ENCODE measurements around the gene ZNF628. TPM values are rescaled to one million over a fixed set of nuclear protein-coding genes. Genes with fewer than 3 reads are reported as not detected.

Gene ZNF628
- total RNA-seq, 1 donor from 2014 or later, result 4.2 TPM

DNA sequence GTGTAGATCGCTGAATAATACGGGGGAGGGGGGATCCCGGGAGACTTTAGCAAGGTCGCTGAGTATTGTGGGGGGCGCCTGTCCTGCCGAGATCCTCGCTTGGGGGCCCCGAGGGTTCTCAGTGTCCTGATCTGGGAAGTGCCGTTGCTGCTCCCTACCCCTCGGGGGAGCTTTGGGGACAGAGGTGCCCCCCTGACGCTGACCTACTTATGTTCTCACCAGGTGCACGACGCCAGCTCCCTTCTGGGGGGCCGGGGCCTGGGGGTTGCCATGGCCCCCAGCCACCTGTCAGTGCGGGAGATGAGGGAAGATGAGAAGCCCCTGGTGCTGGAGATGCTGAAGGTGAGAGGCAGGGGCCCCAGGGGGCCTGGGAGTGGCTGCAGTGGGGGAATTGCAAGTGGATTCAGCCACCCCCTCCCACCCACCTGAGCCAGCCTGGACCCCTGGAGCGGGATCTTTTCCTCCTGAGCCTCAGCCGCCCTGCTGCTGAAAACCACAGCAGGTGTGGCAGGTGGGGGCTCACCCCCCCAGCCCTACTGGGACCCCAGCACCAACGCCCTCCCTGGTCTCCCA lies 9.1 kb downstream of the ZNF628 start:
- TF ChIP-seq, protein P1, sequence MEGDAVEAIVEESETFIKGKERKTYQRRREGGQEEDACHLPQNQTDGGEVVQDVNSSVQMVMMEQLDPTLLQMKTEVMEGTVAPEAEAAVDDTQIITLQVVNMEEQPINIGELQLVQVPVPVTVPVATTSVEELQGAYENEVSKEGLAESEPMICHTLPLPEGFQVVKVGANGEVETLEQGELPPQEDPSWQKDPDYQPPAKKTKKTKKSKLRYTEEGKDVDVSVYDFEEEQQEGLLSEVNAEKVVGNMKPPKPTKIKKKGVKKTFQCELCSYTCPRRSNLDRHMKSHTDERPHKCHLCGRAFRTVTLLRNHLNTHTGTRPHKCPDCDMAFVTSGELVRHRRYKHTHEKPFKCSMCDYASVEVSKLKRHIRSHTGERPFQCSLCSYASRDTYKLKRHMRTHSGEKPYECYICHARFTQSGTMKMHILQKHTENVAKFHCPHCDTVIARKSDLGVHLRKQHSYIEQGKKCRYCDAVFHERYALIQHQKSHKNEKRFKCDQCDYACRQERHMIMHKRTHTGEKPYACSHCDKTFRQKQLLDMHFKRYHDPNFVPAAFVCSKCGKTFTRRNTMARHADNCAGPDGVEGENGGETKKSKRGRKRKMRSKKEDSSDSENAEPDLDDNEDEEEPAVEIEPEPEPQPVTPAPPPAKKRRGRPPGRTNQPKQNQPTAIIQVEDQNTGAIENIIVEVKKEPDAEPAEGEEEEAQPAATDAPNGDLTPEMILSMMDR (conservative IDR thresholded peaks at IDR 0.05; ENCODE audit: low read depth, low read length), result no peak
- DNase-seq (ENCODE audit: low read depth), result no peak
- H3K4me3 ChIP-seq (ENCODE audit: low read depth, low read length), result peak overlapping the region; percentile 76

DNA sequence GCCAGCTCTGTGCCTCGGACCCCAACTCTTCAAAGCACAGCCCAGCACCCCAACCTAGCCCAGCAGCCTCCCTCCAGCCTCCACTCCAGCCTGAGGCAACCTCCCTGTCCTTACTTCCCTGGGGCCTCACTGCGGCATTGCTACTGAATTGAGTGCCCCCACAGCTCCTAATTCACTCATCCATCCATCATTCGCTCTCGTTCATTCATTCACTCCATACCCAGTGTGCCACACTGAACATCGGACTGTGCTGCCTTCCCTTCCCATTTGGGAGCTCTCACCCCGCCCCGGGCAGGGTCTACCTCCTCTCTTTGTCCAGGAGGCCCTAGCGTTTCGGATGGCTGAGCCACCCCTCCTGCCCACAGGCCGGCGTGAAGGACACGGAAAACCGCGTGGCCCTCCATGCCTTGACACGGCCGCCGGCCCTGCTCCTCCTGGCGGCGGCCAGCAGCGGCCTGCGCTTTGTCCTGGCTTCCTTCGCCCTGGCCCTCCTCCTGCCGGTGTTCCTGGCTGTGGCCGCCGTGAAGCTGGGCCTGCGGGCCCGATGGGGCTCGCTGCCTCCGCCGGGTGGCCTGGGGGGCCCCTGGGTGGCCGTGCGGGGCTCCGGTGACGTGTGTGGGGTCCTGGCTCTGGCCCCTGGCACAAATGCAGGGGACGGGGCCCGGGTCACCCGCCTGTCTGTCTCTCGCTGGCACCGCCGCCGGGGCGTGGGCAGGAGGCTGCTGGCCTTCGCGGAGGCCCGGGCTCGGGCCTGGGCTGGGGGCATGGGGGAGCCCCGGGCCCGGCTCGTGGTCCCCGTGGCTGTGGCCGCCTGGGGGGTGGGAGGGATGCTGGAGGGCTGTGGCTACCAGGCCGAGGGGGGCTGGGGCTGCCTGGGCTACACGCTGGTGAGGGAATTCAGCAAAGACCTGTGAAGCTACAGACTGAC lies 9.9 kb downstream of the ZNF628 start:
- H3K4me3 ChIP-seq (ENCODE audit: low read depth, low read length), result peak overlapping the region; percentile 76
- DNase-seq (ENCODE audit: low read depth), result no peak
- TF ChIP-seq, protein P1 (conservative IDR thresholded peaks at IDR 0.05; ENCODE audit: low read depth, low read length), result no peak

DNA sequence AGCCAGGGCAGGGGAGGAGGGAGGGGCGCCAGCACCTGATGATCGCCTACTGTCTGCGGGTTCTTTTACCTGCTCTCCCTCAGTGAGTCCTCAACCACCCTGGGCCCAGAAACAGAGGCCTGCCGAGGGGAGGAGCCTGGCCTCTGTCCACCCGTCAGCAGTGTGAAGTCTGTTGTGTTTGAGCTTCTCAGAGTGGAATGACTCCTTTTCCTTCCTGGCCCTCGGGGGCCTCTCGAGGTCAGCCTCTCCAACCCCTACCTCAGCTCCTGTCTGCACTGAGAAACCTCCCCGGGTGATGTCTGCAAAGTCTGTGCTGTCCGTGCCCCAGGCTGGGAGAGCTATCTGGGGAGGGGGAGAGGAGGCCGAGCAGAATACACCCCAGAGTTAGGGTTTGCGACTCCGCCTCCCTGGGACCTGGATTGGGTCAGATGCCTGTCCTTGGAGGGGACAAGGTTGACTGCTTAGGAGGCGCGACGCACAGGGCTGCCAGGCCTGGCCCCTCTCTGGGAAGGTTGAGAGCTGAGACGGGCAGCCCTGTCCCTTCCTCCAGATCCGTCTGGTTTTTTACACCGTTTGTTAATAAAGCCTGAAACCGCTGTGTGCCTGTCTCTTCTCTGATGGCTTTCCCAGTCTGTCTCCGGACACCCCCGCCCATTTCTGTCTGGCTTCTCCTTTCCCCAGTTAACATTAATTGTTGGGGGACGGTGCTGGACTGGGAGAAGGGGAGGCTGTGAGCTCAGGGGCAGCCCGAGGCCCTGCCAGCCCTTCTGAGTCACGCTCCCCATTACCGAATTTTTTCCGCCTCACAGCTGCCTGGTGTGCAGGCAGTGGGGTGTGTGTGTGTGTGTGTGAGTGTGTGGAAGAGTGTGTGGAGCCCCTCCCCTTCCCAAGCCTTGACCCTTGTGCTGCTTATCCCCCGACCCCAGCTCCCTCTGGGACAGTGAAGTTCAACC lies 10.8 kb downstream of the ZNF628 start:
- H3K4me3 ChIP-seq (ENCODE audit: low read depth, low read length), result peak overlapping the region; percentile 25
- TF ChIP-seq, protein P1 (conservative IDR thresholded peaks at IDR 0.05; ENCODE audit: low read depth, low read length), result no peak
- DNase-seq (ENCODE audit: low read depth), result peak; percentile 59

DNA sequence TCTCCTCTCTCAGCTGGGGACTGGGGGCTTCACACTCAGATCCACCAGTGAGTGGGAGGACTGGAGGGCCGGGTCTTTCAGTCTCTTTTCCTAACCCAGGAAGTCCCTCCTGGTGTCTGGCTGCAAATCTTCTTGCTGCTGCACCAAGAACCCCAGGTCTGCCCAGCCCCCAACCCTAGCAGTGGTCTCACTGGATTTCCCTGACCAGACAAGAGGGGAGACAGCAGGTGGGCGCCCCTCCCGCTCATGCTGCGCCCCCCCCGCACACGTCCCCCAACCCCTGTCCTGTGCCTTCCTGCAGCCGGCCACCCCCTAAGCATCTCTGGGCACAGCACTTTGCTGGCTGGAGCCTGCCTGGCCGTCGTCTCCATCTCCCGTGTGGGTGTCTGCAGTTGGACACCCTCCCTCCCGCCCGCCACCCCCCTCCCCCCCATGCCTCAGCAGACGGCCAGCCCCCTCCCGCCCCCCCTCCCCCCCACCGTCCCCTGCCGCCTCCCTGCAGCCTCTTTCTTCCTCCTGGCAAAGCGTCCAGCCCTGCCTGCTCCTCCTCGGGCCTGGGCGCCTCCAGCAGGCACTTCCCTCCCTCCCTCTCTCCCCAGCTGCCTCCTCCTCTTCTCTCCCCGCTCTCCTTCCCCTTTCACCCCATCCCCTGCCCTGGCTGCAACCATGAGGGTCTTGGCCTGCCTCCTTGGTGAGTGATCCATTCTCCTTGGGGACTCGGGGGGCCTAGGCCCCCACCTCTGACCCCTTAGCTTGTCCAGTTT lies 11.7 kb downstream of the ZNF628 start, which contains the start of gene SSC5D:
SSC5D (plus strand) TSS at position 513 of the 764 bp plus-strand sequence; CDS start at position 667, 154 bp downstream.
- DNase-seq (ENCODE audit: low read depth), result no peak
- H3K4me3 ChIP-seq (ENCODE audit: low read depth, low read length), result peak within 1 kb of the TSS; percentile 25
- TF ChIP-seq, protein P1 (conservative IDR thresholded peaks at IDR 0.05; ENCODE audit: low read depth, low read length), result no peak

DNA sequence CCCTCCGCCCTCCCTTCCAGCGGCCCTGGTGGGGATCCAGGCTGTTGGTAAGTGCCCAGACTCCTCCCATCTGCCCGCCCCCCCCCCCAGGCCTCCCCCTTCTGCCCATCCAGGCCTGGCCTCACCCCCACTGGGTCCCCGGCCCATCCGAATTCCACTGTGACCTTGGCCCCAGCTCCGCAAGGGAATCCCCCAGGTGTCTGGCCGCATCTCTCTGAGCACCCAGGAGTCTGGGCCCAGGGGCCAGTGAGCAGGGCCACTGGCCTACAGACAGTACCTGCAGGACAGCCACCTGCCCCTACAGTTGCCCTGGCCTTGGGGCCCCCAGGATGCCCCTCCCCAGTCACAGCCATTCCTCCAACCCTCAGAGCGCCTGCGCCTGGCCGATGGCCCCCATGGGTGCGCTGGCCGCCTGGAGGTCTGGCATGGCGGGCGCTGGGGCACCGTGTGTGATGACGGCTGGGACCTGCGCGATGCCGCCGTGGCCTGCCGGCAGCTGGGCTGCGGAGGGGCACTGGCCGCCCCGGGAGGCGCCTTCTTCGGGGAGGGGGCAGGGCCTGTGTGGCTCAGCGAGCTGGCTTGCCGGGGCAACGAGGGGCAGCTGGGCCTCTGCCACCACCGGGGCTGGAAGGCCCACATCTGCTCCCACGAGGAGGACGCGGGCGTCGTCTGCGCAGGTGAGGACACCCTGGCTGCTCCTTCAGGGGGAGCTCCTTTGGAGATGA lies 12.7 kb downstream of the ZNF628 start:
- TF ChIP-seq, protein P1 (conservative IDR thresholded peaks at IDR 0.05; ENCODE audit: low read depth, low read length), result no peak
- no peak overlapping the region for H3K4me3 ChIP-seq (ENCODE audit: low read depth, low read length)
- DNase-seq (ENCODE audit: low read depth), result no peak

Measured in epithelial cell of proximal tubule (primary cell).